Loucy (cell line): Measurements from ENCODE around the gene JAM3.
"Not testable (repeated sequence)": the region's sequence is repeated elsewhere in the genome, so short reads cannot be mapped to it uniquely, and the experiment has no call there.

ENCODE experiments used
- H2AFZ ChIP-seq: fragments of 200-600 bp; sonication (generic); 2 replicates; pipeline ENCODE4 v1.6.0; 2016; ENCODE audit warnings: antibody characterized with exemption, mild to moderate bottlenecking, low read length, moderate library complexity
- H3F3A ChIP-seq: fragments of 200-600 bp; 2 replicates; pipeline ENCODE4 v1.6.0; 2016; ENCODE audit warnings: antibody characterized with exemption, low read depth, mild to moderate bottlenecking
- H3K27me3 ChIP-seq: fragments of 200-600 bp; sonication (generic); 2 replicates; pipeline ENCODE4 v1.6.1; 2014; ENCODE audit warnings: low read length, mild to moderate bottlenecking; ENCODE audit not compliant: insufficient read depth, poor library complexity, severe bottlenecking
- H3K36me3 ChIP-seq: fragments of 200-600 bp; sonication (generic); 2 replicates; pipeline ENCODE4 v1.6.1; 2016; ENCODE audit warnings: low read length; ENCODE audit not compliant: insufficient read depth
- H3K4me1 ChIP-seq: fragments of 200-600 bp; sonication (generic); 2 replicates; pipeline ENCODE4 v1.5.1; 2014; ENCODE audit warnings: low read length, mild to moderate bottlenecking; ENCODE audit not compliant: insufficient read depth, poor library complexity, severe bottlenecking
- H3K4me2 ChIP-seq: fragments of 200-600 bp; sonication (generic); 2 replicates; pipeline ENCODE4 v1.6.0; 2014; ENCODE audit warnings: antibody characterized with exemption, low read length, low read depth, mild to moderate bottlenecking; ENCODE audit not compliant: poor library complexity, severe bottlenecking
- H3K4me3 ChIP-seq: fragments of 200-600 bp; sonication (generic); 2 replicates; pipeline ENCODE4 v1.5.1; 2014; ENCODE audit warnings: low read length, mild to moderate bottlenecking, mixed read lengths; ENCODE audit not compliant: poor library complexity, severe bottlenecking
- H3K79me2 ChIP-seq: fragments of 200-600 bp; sonication (generic); 2 replicates; pipeline ENCODE4 v1.6.1; 2014; ENCODE audit warnings: low read length; ENCODE audit not compliant: insufficient read depth
- H3K9ac ChIP-seq: fragments of 200-600 bp; sonication (generic); 2 replicates; pipeline ENCODE4 v1.6.0; 2014; ENCODE audit warnings: mild to moderate bottlenecking, low read depth, low read length, moderate library complexity; ENCODE audit not compliant: poor library complexity, severe bottlenecking
- H3K9me2 ChIP-seq: fragments of 200-600 bp; sonication (generic); replicated peaks from 2 replicates; pipeline ENCODE4 v1.6.1; 2016; ENCODE audit warnings: low read depth, low read length, mixed read lengths
- H3K9me3 ChIP-seq: fragments of 200-600 bp; sonication (generic); 2 replicates; pipeline ENCODE4 v1.6.1; 2014; ENCODE audit warnings: mild to moderate bottlenecking, antibody characterized with exemption, low read length, low read depth; ENCODE audit not compliant: insufficient read depth
- H4K20me1 ChIP-seq: fragments of 200-600 bp; sonication (generic); 2 replicates; pipeline ENCODE4 v1.6.0; 2014; ENCODE audit warnings: antibody characterized with exemption, low read length, mild to moderate bottlenecking; ENCODE audit not compliant: insufficient read depth, poor library complexity, severe bottlenecking
- CTCF ChIP-seq: fragments of 200-600 bp; sonication (generic); conservative IDR thresholded peaks from 2 replicates; pipeline ENCODE4 v1.5.1; 2014; ENCODE audit warnings: mild to moderate bottlenecking, antibody characterized with exemption, low read length
- EZH2phosphoT487 ChIP-seq: fragments of 200-600 bp; IDR thresholded peaks from 2 replicates; pipeline ENCODE4 v1.6.1; 2018; ENCODE audit warnings: antibody characterized with exemption, mild to moderate bottlenecking, moderate library complexity, borderline replicate concordance

JAM3 gene

GRCh38 chr11:134074346-134074745, 5.5 kb downstream of the JAM3 start:
- Histone ChIP-seq H2AFZ (no peak overlapping the region), H3K4me1 (peaks cover 13% of the 10 kb centered on the region), H3K4me2 (no peak overlapping the region), H3K9me2 (no peaks in the 10 kb centered on the region), H4K20me1 (no peaks in the 10 kb centered on the region), H3K79me2 (no peaks in the 10 kb centered on the region), H3K36me3 (no peaks in the 10 kb centered on the region), H3K27me3 (no peaks in the 10 kb centered on the region), H3F3A (no peaks in the 10 kb centered on the region), H3K9ac (no peak overlapping the region), H3K9me3 (no peaks in the 10 kb centered on the region), H3K4me3 (no peak overlapping the region)
- no peak for TF ChIP-seq EZH2phosphoT487
- TF ChIP-seq CTCF = no peak

GRCh38 chr11:134074766-134075165, 5.9 kb downstream of the JAM3 start:
- Histone ChIP-seq H3K9me3 (no peaks in the 10 kb centered on the region), H3K4me2 (no peak overlapping the region), H3K27me3 (no peaks in the 10 kb centered on the region), H3K4me3 (no peak overlapping the region), H3K79me2 (no peaks in the 10 kb centered on the region), H3K9ac (no peak overlapping the region), H3K36me3 (no peaks in the 10 kb centered on the region), H2AFZ (no peak overlapping the region), H3K9me2 (no peaks in the 10 kb centered on the region), H3K4me1 (peaks cover 9% of the 10 kb centered on the region), H4K20me1 (no peaks in the 10 kb centered on the region), H3F3A (no peaks in the 10 kb centered on the region)
- TF ChIP-seq EZH2phosphoT487 = no peak
- no peak for TF ChIP-seq CTCF

DNA sequence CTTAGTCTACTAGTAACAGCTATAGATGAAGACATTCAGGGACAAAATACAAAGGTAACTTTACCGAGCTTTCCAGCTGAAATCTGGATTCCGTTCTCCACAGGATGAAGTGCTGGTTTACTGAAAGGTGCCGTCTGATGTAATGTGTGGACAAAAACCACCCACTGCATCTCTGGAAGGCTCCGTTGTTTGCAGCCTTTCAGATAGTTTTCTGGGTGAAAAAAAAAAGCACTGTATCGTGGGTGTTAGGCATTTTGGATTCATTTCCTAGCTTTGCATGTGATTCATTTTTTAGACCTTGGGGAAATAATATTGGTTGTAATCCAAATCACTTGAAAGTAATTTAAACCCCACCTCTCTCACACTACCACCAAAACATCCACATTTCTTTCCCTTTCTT, 10.4 kb downstream of the JAM3 start:
- H3K27me3 ChIP-seq = no peaks in the 10 kb centered on the region
- H3K79me2 ChIP-seq = no peaks in the 10 kb centered on the region
- no peak overlapping the region for H3K9ac ChIP-seq
- no peaks in the 10 kb centered on the region for H3K4me1 ChIP-seq
- H3K4me3 ChIP-seq = no peak overlapping the region
- H3K9me2 ChIP-seq = no peaks in the 10 kb centered on the region
- no peak overlapping the region for H3K4me2 ChIP-seq
- no peaks in the 10 kb centered on the region for H3K36me3 ChIP-seq
- no peak overlapping the region for H2AFZ ChIP-seq
- H3F3A ChIP-seq = no peaks in the 10 kb centered on the region
- no peaks in the 10 kb centered on the region for H3K9me3 ChIP-seq
- TF ChIP-seq CTCF (no peak), EZH2phosphoT487 (no peak)
- no peaks in the 10 kb centered on the region for H4K20me1 ChIP-seq

- H3K4me2 ChIP-seq, H3K9ac ChIP-seq, H3F3A ChIP-seq, H3K4me1 ChIP-seq, H3K27me3 ChIP-seq, H3K4me3 ChIP-seq, H3K79me2 ChIP-seq, H2AFZ ChIP-seq, H4K20me1 ChIP-seq, H3K36me3 ChIP-seq, H3K9me2 ChIP-seq, H3K9me3 ChIP-seq: not testable (repeated sequence)
These were observed 12.4 kb downstream of the JAM3 start for GRCh38 chr11:134081258-134081657.
